GM23338 (cell line): Measurements from ENCODE around the gene FRMPD1. TPM values are rescaled to one million over a fixed set of nuclear protein-coding genes. Genes with fewer than 3 reads are reported as not detected.

Experiments
- ATAC-seq: fragments of 200-7000 bp; cut with Tn5 transposase; 3 replicates; pipeline ENCODE4 v1.9.1; 2020
- DNase-seq: peaks from one replicate; pipeline ENCODE4 v3.0.0-alpha.2; 2015; ENCODE audit warnings: low spot score
- H2AFZ ChIP-seq: fragments of 200-600 bp; sonication (generic); 2 replicates; pipeline ENCODE4 v1.8.0; 2016; ENCODE audit warnings: antibody characterized with exemption, mild to moderate bottlenecking, moderate library complexity
- H3F3A ChIP-seq: fragments of 200-600 bp; sonication (generic); replicated peaks from 2 replicates; pipeline ENCODE4 v1.8.0; 2017; ENCODE audit warnings: antibody characterized with exemption, mixed run types, low read depth
- H3K27ac ChIP-seq: fragments of 200-600 bp; sonication (generic); 2 replicates; pipeline ENCODE4 v1.6.1; 2016; ENCODE audit warnings: low read depth
- H3K27me3 ChIP-seq: fragments of 200-600 bp; sonication (generic); 2 replicates; pipeline ENCODE4 v1.8.0; 2016; ENCODE audit warnings: mild to moderate bottlenecking, mixed run types, moderate library complexity; ENCODE audit not compliant: insufficient read depth
- H3K36me3 ChIP-seq: fragments of 200-600 bp; sonication (generic); 2 replicates; pipeline ENCODE4 v1.8.0; 2016; ENCODE audit warnings: mild to moderate bottlenecking; ENCODE audit not compliant: insufficient read depth
- H3K4me1 ChIP-seq: fragments of 200-600 bp; sonication (generic); 2 replicates; pipeline ENCODE4 v1.8.0; 2016; ENCODE audit warnings: mild to moderate bottlenecking, moderate library complexity; ENCODE audit not compliant: insufficient read depth
- H3K4me2 ChIP-seq: fragments of 200-600 bp; sonication (generic); 2 replicates; pipeline ENCODE4 v1.7.1; 2017; ENCODE audit warnings: mixed run types
- H3K4me3 ChIP-seq: fragments of 200-600 bp; sonication (generic); 2 replicates; pipeline ENCODE4 v1.6.1; 2016; ENCODE audit warnings: mixed run types
- H3K79me2 ChIP-seq: fragments of 200-600 bp; sonication (generic); replicated peaks from 2 replicates; pipeline ENCODE4 v1.8.0; 2017; ENCODE audit warnings: mild to moderate bottlenecking; ENCODE audit not compliant: insufficient read depth
- H3K9me2 ChIP-seq: fragments of 200-600 bp; sonication (generic); 2 replicates; pipeline ENCODE4 v1.8.0; 2017; ENCODE audit not compliant: insufficient read depth
- H4K20me1 ChIP-seq: fragments of 200-600 bp; sonication (generic); replicated peaks from 2 replicates; pipeline ENCODE4 v1.8.0; 2017; ENCODE audit warnings: mild to moderate bottlenecking; ENCODE audit not compliant: insufficient read depth
- H3K27ac Mint-ChIP-seq: 2 replicates; pipeline ENCODE4 v1.8.0; 2020; ENCODE audit warnings: inconsistent platforms, mild to moderate bottlenecking, moderate library complexity, mixed read lengths
- H3K27me3 Mint-ChIP-seq: 3 replicates; pipeline ENCODE4 v1.8.0; 2022; ENCODE audit warnings: low read depth, mild to moderate bottlenecking, moderate library complexity, mixed read lengths, inconsistent platforms; ENCODE audit not compliant: insufficient read depth, poor library complexity
- H3K36me3 Mint-ChIP-seq: 3 replicates; pipeline ENCODE4 v1.8.0; 2021; ENCODE audit warnings: low read depth, mild to moderate bottlenecking, inconsistent platforms, moderate library complexity, mixed read lengths
- H3K4me1 Mint-ChIP-seq: 3 replicates; pipeline ENCODE4 v1.8.0; 2020; ENCODE audit warnings: mild to moderate bottlenecking, inconsistent platforms, mixed read lengths
- H3K4me3 Mint-ChIP-seq: 3 replicates; pipeline ENCODE4 v1.8.0; 2021; ENCODE audit warnings: moderate library complexity, mild to moderate bottlenecking, inconsistent platforms, mixed read lengths
- H3K9me3 Mint-ChIP-seq: 3 replicates; pipeline ENCODE4 v1.8.0; 2020; ENCODE audit warnings: moderate library complexity, mild to moderate bottlenecking, inconsistent platforms, mixed read lengths
- CTCF ChIP-seq, 2 experiments: fragments of 200-600 bp in 1 of 2; sonication (generic) in 1 of 2; conservative IDR thresholded peaks; 2 replicates each; pipeline versions ENCODE4 v1.5.1 to v1.6.1; 2016 to 2017; ENCODE audit warnings: antibody characterized with exemption in 2 of 2, low read depth in 2 of 2, mild to moderate bottlenecking in 2 of 2, moderate library complexity in 1 of 2
- STAT1 ChIP-seq: IDR thresholded peaks from one replicate; pipeline ENCODE4 v1.6.1; 2016; ENCODE audit warnings: antibody characterized with exemption; ENCODE audit not compliant: unreplicated experiment
- ZNF114 ChIP-seq: fragments of 250-450 bp; sonication (Bioruptor Pico); IDR thresholded peaks from 2 replicates; pipeline ENCODE4 v1.5.0; 2020; ENCODE audit warnings: mild to moderate bottlenecking, moderate library complexity
- polyA plus RNA-seq: library from polyadenylated mRNA; unstranded; fragments of >200 nt; fragmentation: Nextera tagmentation; extraction: Ambion mirVana; gene quantifications from 2 replicates; pipeline ENCODE4 v1.2.1, GENCODE V29; 2016
- total RNA-seq: library from RNA; depleted of rRNA; stranded (reverse); fragments of >200 nt; shearing (Covaris generic); gene quantifications from 2 replicates; pipeline ENCODE4 v1.2.3, GENCODE V29; 2014
- TF ChIP-seq, protein P1 (sequence below): fragments of 250-450 bp; sonication (Bioruptor Pico); IDR thresholded peaks from 2 replicates; pipeline ENCODE4 v1.5.0; 2020; ENCODE audit warnings: mild to moderate bottlenecking, moderate library complexity

Gene FRMPD1
- total and polyA plus RNA-seq, 2 experiments from 2014 or later: 0.23 to 0.63 TPM

DNA sequence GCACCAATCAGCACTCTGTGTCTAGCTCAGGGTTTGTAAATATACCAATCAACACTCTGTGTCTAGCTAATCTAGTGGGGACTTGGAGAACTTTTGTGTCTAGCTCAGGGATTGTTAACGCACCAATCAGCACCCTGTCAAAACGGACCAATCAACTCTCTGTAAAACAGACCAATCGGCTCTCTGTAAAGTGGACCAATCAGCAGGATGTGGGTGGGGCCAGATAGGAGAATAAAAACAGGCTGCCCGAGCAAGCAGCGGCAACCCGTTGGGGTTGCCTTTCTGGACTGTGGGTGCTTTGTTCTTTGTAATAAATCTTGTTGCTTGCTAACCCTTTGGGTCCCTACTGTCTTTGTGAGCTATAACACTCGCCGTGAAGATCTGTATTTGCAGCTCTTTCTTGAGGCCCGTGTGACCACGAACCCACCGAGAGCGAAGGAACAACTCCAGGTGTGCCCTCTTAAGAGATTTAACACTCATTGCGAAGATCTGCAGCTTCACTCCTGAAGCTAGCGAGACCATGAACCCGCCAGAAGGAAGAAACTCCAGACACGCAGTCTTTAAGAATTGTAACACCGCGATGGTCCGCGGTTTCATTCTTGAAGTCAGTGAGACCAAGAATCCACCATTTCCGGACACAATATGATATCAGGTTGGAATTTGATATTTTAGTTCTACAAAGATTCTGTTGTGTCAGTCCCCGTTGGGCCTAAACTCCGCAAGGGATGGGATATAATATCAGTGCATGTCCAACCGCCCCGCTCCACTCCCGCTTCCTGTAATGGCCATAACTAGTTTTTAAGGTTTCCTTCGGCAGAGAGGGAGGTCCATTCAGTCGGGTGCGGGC is 102.1 kb downstream of the FRMPD1 start:
- H3K36me3 ChIP-seq: no peaks in the 10 kb centered on the region
- peaks cover 5% of the 10 kb centered on the region; the same call in 1 of the 3 replicates for H3K36me3 Mint-ChIP-seq
- H3K27me3 ChIP-seq: no peaks in the 10 kb centered on the region
- peak overlapping the region; percentile 99 for H3K4me2 ChIP-seq
- no peak for DNase-seq
- H3K9me3 Mint-ChIP-seq: peaks cover 6% of the 10 kb centered on the region; the same call in 2 of the 3 replicates
- no peak overlapping the region for H3K27ac Mint-ChIP-seq
- H3K4me3 Mint-ChIP-seq: peak overlapping the region; percentile 95
- H3K27me3 Mint-ChIP-seq: peaks cover 7% of the 10 kb centered on the region
- H3K9me2 ChIP-seq: peaks cover 6% of the 10 kb centered on the region; the same call in 1 of the 2 replicates
- H2AFZ ChIP-seq: peak overlapping the region; percentile 100
- H3K4me1 ChIP-seq: peaks cover 6% of the 10 kb centered on the region; the same call in 1 of the 2 replicates
- no peak for TF ChIP-seq ZNF114 (CRISPR knock-in tag)
- TF ChIP-seq, protein P1, sequence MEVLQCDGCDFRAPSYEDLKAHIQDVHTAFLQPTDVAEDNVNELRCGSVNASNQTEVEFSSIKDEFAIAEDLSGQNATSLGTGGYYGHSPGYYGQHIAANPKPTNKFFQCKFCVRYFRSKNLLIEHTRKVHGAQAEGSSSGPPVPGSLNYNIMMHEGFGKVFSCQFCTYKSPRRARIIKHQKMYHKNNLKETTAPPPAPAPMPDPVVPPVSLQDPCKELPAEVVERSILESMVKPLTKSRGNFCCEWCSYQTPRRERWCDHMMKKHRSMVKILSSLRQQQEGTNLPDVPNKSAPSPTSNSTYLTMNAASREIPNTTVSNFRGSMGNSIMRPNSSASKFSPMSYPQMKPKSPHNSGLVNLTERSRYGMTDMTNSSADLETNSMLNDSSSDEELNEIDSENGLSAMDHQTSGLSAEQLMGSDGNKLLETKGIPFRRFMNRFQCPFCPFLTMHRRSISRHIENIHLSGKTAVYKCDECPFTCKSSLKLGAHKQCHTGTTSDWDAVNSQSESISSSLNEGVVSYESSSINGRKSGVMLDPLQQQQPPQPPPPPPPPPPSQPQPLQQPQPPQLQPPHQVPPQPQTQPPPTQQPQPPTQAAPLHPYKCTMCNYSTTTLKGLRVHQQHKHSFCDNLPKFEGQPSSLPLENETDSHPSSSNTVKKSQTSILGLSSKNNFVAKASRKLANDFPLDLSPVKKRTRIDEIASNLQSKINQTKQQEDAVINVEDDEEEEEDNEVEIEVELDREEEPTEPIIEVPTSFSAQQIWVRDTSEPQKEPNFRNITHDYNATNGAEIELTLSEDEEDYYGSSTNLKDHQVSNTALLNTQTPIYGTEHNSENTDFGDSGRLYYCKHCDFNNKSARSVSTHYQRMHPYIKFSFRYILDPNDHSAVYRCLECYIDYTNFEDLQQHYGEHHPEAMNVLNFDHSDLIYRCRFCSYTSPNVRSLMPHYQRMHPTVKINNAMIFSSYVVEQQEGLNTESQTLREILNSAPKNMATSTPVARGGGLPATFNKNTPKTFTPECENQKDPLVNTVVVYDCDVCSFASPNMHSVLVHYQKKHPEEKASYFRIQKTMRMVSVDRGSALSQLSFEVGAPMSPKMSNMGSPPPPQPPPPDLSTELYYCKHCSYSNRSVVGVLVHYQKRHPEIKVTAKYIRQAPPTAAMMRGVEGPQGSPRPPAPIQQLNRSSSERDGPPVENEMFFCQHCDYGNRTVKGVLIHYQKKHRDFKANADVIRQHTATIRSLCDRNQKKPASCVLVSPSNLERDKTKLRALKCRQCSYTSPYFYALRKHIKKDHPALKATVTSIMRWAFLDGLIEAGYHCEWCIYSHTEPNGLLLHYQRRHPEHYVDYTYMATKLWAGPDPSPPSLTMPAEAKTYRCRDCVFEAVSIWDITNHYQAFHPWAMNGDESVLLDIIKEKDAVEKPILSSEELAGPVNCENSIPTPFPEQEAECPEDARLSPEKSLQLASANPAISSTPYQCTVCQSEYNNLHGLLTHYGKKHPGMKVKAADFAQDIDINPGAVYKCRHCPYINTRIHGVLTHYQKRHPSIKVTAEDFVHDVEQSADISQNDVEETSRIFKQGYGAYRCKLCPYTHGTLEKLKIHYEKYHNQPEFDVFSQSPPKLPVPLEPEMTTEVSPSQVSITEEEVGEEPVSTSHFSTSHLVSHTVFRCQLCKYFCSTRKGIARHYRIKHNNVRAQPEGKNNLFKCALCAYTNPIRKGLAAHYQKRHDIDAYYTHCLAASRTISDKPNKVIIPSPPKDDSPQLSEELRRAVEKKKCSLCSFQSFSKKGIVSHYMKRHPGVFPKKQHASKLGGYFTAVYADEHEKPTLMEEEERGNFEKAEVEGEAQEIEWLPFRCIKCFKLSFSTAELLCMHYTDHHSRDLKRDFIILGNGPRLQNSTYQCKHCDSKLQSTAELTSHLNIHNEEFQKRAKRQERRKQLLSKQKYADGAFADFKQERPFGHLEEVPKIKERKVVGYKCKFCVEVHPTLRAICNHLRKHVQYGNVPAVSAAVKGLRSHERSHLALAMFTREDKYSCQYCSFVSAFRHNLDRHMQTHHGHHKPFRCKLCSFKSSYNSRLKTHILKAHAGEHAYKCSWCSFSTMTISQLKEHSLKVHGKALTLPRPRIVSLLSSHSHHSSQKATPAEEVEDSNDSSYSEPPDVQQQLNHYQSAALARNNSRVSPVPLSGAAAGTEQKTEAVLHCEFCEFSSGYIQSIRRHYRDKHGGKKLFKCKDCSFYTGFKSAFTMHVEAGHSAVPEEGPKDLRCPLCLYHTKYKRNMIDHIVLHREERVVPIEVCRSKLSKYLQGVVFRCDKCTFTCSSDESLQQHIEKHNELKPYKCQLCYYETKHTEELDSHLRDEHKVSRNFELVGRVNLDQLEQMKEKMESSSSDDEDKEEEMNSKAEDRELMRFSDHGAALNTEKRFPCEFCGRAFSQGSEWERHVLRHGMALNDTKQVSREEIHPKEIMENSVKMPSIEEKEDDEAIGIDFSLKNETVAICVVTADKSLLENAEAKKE: no peak
- TF ChIP-seq CTCF (conservative IDR thresholded peaks at IDR 0.05; ENCODE audit: low read depth in 2 of 2): no peak
- no peak for TF ChIP-seq STAT1
- peak overlapping the region; percentile 95 for H3K4me3 ChIP-seq
- no peak for ATAC-seq
- 0 out of 2 replicates have a peak, but pooled peaks cover 3% of the 10 kb centered on the region for H3K79me2 ChIP-seq
- H3K27ac ChIP-seq: no peak overlapping the region
- peaks cover 3% of the 10 kb centered on the region; the same call in 1 of the 2 replicates for H4K20me1 ChIP-seq
- H3F3A ChIP-seq: no peaks in the 10 kb centered on the region
- peaks cover 9% of the 10 kb centered on the region; the same call in 2 of the 3 replicates for H3K4me1 Mint-ChIP-seq
